HG03521 (cell line): ENCODE results near the gene HPSE.

Experiments
- ATAC-seq: cut with Tn5 transposase; IDR thresholded peaks from one replicate; pipeline ENCODE4 v1.9.1; 2021; ENCODE audit warnings: mild to moderate bottlenecking, moderate library complexity; ENCODE audit not compliant: unreplicated experiment

HPSE gene

DNA sequence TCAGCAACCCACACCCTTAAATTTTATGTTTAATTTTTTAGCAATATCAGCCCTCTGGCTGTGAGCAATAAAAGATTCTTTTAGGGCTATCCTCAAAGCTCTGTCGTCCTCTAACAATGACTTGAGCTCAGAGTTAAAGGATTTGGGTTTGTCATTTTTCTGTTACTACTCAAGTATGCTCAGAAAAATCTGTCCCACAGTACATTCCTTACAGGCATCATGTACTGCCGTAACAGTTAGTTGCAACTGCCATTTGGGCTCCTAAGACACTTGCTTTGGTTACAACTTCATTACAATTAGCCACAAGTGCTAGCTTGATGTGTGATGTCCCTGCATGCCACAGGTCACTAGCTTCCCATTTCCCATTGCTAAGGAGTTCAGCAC, 83.2 kb downstream of the HPSE start:
- no peak for ATAC-seq

DNA sequence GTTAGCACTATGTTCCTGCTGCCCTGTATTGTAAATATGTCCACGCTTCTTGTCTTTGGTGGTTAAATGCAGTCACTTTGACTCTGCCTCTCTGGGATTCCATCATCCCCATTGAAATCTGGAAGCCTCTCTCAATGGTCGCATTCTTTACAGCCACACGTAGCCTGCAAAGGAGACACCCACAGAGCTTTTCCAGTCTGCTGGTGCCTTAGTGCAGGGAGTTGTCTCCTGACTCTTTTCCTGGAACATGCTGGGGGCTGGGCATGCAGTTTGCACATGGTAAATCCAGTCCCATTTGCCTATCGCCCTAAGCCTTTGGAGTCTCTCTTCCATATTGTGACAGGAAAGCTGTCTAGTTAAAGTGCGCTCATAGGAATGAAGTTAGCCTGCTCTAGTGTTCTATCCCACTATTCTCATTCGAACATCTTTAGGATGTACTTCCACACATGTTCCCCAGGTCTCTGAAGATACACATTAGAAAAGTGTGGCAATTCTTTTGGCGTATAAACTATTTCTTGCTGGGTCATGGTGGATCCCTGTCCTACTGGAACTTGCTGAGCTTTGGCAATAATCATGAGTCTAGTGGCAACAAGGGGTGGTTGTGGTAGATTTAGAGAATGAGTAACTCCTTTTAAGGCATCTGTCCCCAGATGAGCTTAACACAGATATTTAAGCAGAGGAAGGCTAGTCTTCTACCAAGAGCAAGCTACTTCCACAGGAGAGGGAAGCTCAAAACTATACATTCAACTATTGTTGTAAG, 83.8 kb downstream of the HPSE start:
- no peak for ATAC-seq

DNA sequence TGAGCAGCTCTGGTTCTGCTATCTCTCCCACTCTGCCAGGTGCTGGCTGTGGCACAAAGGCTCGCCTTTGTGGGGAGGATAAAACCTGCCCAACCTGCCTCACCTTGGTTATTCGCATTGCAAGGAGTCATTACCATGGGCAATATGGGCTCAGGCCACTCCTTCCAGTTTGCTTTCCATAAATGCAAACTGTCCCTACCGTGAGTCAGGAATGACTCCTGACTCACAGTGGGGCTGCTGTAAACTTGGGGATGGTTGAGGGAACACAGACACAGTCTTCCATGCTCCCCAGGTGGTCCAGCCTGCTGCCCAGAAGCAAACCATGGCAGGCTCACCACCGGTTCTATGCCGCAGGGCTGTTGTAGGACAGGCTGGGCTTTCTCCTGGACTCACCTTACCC, 86.2 kb downstream of the HPSE start:
- no peak for ATAC-seq

DNA sequence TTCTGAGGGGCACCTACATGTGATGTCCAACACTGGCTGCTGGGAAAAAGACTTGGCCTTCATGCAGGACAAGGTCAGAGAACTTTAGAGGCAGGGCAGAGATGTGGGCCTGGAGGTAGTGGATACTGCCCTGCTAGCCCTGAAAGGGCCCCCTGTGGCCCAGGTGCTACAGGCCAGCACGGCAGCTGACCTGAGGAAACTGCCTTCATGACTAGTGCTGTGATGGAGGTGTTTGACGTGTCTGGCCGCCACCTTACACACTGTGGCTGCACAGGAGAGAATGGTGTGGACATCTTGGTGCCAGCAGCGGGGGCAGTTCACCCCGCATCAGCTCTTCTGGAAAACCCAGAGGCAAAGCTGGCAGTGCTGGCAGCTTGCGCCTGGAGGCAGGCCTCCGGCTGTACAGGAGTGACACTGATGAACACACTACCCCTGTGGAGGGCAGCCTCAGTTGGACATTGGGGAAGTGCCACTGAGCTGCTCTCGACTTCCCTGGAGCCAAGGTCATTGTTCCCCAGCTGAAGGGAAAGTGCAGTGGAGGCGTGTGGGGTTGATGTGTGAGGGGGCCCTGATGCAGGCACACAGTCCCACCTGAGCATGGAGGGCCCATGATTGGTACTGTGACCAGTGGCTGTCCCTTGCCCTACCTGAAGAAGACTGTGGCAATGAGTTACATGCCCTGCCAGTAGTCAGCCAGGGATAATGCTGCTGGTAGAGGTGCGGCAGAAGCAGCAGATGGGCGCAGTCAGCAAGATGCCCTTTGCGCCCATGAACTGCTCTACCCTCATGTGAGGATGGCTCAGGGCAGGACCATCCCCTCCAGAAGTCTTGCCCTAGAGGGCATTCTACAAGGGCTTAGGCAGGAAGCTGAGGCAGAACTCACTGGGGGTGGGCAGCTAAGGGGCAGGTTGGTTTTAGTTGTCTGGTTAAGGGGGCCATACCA, 87.0 kb downstream of the HPSE start:
- ATAC-seq: no peak
